ENCODE measurements around the gene MCOLN1. TPM values are rescaled to one million over a fixed set of nuclear protein-coding genes. Genes with fewer than 3 reads are reported as not detected.

Gene MCOLN1
- total and polyA plus RNA-seq, 2 donors (not counting 3 experiments of a cell fraction or from before 2014, with no cell fraction given): 23.0 to 60.9 TPM

DNA sequence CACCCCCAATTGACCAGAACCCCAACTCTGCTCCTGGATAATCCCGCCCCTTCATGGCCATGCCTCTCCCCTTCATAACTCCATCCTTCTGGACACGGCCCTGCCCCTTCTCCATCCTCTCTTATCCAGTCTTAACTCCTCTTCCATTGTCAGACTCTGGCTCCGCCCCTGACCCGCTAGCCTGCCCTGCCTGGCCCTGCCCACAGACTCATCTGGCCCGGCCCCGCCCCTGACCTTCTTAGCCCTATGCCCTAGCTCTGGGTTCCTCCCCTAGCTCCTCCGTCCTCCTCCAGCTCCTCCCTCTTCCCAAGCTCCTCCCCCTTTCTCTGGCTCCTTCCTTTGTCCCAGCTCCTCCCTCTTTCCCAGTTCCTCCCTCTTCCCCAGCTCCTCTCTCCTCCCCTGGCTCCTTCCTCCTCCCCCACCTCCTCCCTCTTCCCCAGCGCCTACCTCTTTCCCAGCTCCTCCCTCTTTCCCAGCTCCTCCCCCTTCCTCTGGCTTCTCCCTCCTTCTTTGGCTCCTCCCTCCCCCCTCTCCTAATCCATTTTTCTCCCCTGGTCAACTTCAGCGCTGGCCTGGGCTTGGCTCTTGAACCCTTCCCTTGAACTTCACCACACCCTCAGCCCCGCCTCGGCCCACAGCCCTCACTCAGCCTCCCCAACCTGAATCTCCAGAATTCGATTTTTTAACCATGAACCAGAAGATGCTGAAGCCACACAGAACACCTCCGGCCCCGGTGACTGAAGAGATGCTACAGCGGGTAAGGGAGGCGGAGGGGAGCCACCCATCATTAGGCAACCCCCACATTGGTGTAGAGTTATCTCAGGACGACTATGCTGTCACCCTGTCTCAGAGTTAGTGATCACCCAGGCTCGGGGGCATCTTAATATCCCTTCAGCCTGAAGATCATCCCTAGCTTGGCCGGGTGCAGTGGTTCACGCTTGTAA lies 15.8 kb upstream of the MCOLN1 start:
- Histone ChIP-seq H3K4me1 (ENCODE audit: control insufficient read depth, extremely low read depth, insufficient read depth, low read length) (no peaks in the 10 kb centered on the region), H3K9me1 (replicated peaks; ENCODE audit: control insufficient read depth, extremely low read depth, insufficient read depth, low read length) (no peaks in the 10 kb centered on the region), H2AFZ (ENCODE audit: low read depth, low read length) (peak overlapping the region; percentile 80), H3K27ac (ENCODE audit: insufficient read depth, low read depth, low read length) (no peak overlapping the region), H3K27me3 (ENCODE audit: control insufficient read depth in 2 of 2, insufficient read depth in 2 of 2, low read length in 2 of 2) (peaks cover 0 to 3% of the 10 kb centered on the region in 2 experiments), H3K9me3 (replicated peaks; ENCODE audit: control insufficient read depth, insufficient read depth, low read length) (no peaks in the 10 kb centered on the region), H3K9ac (replicated peaks; ENCODE audit: extremely low read depth, insufficient read depth, low read length) (no peak overlapping the region), H3K36me3 (ENCODE audit: control insufficient read depth in 2 of 2, extremely low read depth in 1 of 2, insufficient read depth in 2 of 2, low read length in 2 of 2) (no peaks in the 10 kb centered on the region), H3K4me2 (ENCODE audit: insufficient read depth, low read length) (no peak overlapping the region), H4K20me1 (replicated peaks; ENCODE audit: control insufficient read depth, extremely low read depth, insufficient read depth, low read length) (no peaks in the 10 kb centered on the region), H3K4me3 (replicated peaks in 1 of 3; ENCODE audit: insufficient read depth in 1 of 3, low read depth in 1 of 3, low read length in 3 of 3) (no peak overlapping the region), H3K79me2 (ENCODE audit: control insufficient read depth, insufficient read depth, low read length) (no peaks in the 10 kb centered on the region)
- TF ChIP-seq POLR2A (IDR thresholded peaks at IDR 0.05; ENCODE audit: low read depth, low read length): no peak
- peak; percentile 80 for FAIRE-seq
- ChIA-PET POLR2A (no interaction called here), CTCF (interaction anchor here (0.6 to 3.4 kb wide), 6 partner anchors 9 to 34 kb away, joined by 3 to 20 read pairs (median 4); partner anchors contain the start of gene ZNF358)
- peak; percentile 63 for DNase-seq (ENCODE audit: low read depth, low spot score)
- intact Hi-C loops (cut with micrococcal nuclease) (no loop called here), dilution Hi-C loops (cut with MboI; ENCODE audit: extremely low pct_ligation_motif_present, low sequenced_read_pairs) (no loop called here)
- no TSS peak for BruUV-seq (replicated peaks)

DNA sequence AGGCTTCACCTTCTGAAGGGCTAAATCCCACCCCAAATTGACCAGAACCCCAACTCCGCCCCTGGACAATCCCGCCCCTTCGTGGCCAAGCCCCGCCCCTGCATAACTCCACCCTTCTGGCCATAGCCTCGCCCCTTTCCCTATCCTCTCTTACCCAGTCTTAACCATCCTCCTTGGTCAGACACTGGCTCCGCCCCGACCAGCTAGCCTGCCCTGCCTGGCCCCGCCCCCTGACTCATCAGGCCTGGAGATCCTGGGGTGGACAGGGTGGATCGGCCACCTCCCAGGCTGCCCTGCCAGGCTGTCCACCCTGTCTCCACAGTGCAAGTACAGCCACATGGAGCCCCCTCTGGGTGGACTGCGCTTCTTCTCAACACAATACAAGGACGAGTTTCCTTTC lies 14.5 kb upstream of the MCOLN1 start:
- TF ChIP-seq FOS (IDR thresholded peaks at IDR 0.05; ENCODE audit: borderline replicate concordance, insufficient read depth, low read length) (peak; percentile 60), GATA2 (IDR thresholded peaks at IDR 0.05; ENCODE audit: insufficient read depth, insufficient read length, low read depth, low read length) (no peak)
- TF ChIP-seq, protein P1, sequence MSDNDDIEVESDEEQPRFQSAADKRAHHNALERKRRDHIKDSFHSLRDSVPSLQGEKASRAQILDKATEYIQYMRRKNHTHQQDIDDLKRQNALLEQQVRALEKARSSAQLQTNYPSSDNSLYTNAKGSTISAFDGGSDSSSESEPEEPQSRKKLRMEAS (IDR thresholded peaks at IDR 0.05; ENCODE audit: insufficient read depth, insufficient read length): no peak
- CTCF ChIA-PET: interaction anchor here (0.9 to 1.6 kb wide), 2 partner anchors 8 to 15 kb away, joined by 3 read pairs; partner anchors contain the start of genes MCOLN1 and ZNF358
- Histone ChIP-seq H3K4me2 (ENCODE audit: insufficient read depth, low read length) (no peak overlapping the region), H3K27ac (ENCODE audit: insufficient read depth, low read depth, low read length) (no peak overlapping the region), H2AFZ (ENCODE audit: low read depth, low read length) (peak overlapping the region; percentile 48), H3K4me3 (replicated peaks in 1 of 3; ENCODE audit: insufficient read depth in 1 of 3, low read depth in 1 of 3, low read length in 3 of 3) (no peak overlapping the region), H3K36me3 (ENCODE audit: control insufficient read depth in 2 of 2, extremely low read depth in 1 of 2, insufficient read depth in 2 of 2, low read length in 2 of 2) (no peaks in the 10 kb centered on the region), H3K4me1 (ENCODE audit: control insufficient read depth, extremely low read depth, insufficient read depth, low read length) (no peaks in the 10 kb centered on the region), H3K9me1 (replicated peaks; ENCODE audit: control insufficient read depth, extremely low read depth, insufficient read depth, low read length) (no peaks in the 10 kb centered on the region), H3K27me3 (ENCODE audit: control insufficient read depth in 2 of 2, insufficient read depth in 2 of 2, low read length in 2 of 2) (peaks cover 0 to 3% of the 10 kb centered on the region in 2 experiments), H3K79me2 (ENCODE audit: control insufficient read depth, insufficient read depth, low read length) (no peaks in the 10 kb centered on the region), H3K9me3 (replicated peaks; ENCODE audit: control insufficient read depth, insufficient read depth, low read length) (no peaks in the 10 kb centered on the region), H4K20me1 (replicated peaks; ENCODE audit: control insufficient read depth, extremely low read depth, insufficient read depth, low read length) (no peaks in the 10 kb centered on the region), H3K9ac (replicated peaks; ENCODE audit: extremely low read depth, insufficient read depth, low read length) (no peak overlapping the region)
- DNase-seq (ENCODE audit: low read depth, low spot score) (peak; percentile 80), FAIRE-seq (peak; percentile 87)
- BruUV-seq (replicated peaks): no TSS peak
- intact Hi-C loops (cut with micrococcal nuclease): no loop called here
- POLR2A ChIA-PET: no interaction called here
- dilution Hi-C loops (cut with MboI; ENCODE audit: extremely low pct_ligation_motif_present, low sequenced_read_pairs): no loop called here
